ENCODE data around the gene LTK.

- no peak for TF ChIP-seq CTCF (conservative IDR thresholded peaks at IDR 0.05; ENCODE audit: low read depth, low read length)
- no peak for TF ChIP-seq EZH2 (IDR thresholded peaks at IDR 0.05; ENCODE audit: borderline replicate concordance, low read depth, low read length, poor library complexity, severe bottlenecking)
Observed at GRCh38 chr15:41502795-41503668, 10.6 kb downstream of the LTK start.
